HepG2 (cell line): ENCODE results near the gene ZFP64. TPM values are rescaled to one million over a fixed set of nuclear protein-coding genes. Genes with fewer than 3 reads are reported as not detected.

ENCODE experiments used
- ATAC-seq: fragments of 200-7000 bp; cut with Tn5 transposase; 3 replicates; pipeline ENCODE4 v1.9.1; 2020; ENCODE audit warnings: mild to moderate bottlenecking, moderate library complexity
- BruUV-seq: library from RNA; stranded (reverse); fragments of 400-500 nt; replicated peaks from 2 replicates; lab custom pipeline; 2021; lab: Mats Ljungman, UMichigan
- CTCF ChIA-PET: fragments of 300-600 bp; formaldehyde crosslinking; extraction: SDS; loops from one replicate; lab custom pipeline; 2021; ENCODE audit warnings: low total read pairs, inconsistent platforms, low intra/inter-chr PET ratio; lab: Yijun Ruan, JAX
- POLR2A ChIA-PET: fragments of 350-600 bp; sonication (Branson Sonifier 250); formaldehyde crosslinking; loops from one replicate; lab custom pipeline; 2020; ENCODE audit warnings: antibody characterized with exemption, inconsistent platforms; lab: Yijun Ruan, JAX
- DNase-seq: peaks from one replicate; pipeline ENCODE4 v3.0.0-alpha.2; 2015; ENCODE audit warnings: low spot score
- FAIRE-seq: peaks from 3 replicates; lab custom pipeline; 2011; peaks lifted over from hg19 to GRCh38; lab: Jason Lieb, UNC
- H2AFZ ChIP-seq: one replicate; pipeline ENCODE4 v1.6.1; 2011; ENCODE audit warnings: low read length, inconsistent platforms
- H3K27ac ChIP-seq: fragments of 300-600 bp; 3 replicates; pipeline ENCODE4 v1.8.0; 2011; ENCODE audit warnings: mixed run types, mild to moderate bottlenecking, mixed read lengths, low read length, inconsistent platforms; ENCODE audit not compliant: insufficient read depth; ENCODE audit errors: extremely low read length
- H3K27me3 ChIP-seq, 2 experiments: fragments of 200-600 bp in 1 of 2; 2 replicates in 1 of 2; 3 replicates in 1 of 2; pipeline versions ENCODE4 v1.6.0 to v1.8.0; 2011; ENCODE audit warnings: low read length in 2 of 2, mild to moderate bottlenecking in 2 of 2, moderate library complexity in 2 of 2, inconsistent platforms in 1 of 2; ENCODE audit not compliant: insufficient read depth in 2 of 2, control insufficient read depth in 1 of 2
- H3K36me3 ChIP-seq, 2 experiments: fragments of 200-600 bp in 1 of 2; replicated peaks in 1 of 2; 2 replicates in 1 of 2; 3 replicates in 1 of 2; pipeline versions ENCODE4 v1.5.1 to v1.8.0; 2011; ENCODE audit warnings: low read length in 2 of 2, inconsistent platforms in 1 of 2; ENCODE audit not compliant: insufficient read depth in 2 of 2, control insufficient read depth in 1 of 2
- H3K4me1 ChIP-seq: 2 replicates; pipeline ENCODE4 v1.5.1; 2012; ENCODE audit warnings: low read length, inconsistent platforms; ENCODE audit not compliant: insufficient read depth
- H3K4me2 ChIP-seq: 2 replicates; pipeline ENCODE4 v1.6.0; 2011; ENCODE audit warnings: low read depth, low read length, inconsistent platforms
- H3K4me3 ChIP-seq, 3 experiments: fragments of 200-600 bp in 1 of 3; sonication (generic), shearing (Covaris generic) in 1 of 3; replicated peaks in 1 of 3; 2 replicates each; pipeline ENCODE4 v1.5.1; 2011 to 2016; ENCODE audit warnings: low read length in 3 of 3, inconsistent platforms in 2 of 3, low read depth in 2 of 3, mild to moderate bottlenecking in 2 of 3, control low read depth in 1 of 3, mixed read lengths in 1 of 3; ENCODE audit not compliant: insufficient read depth in 1 of 3
- H3K79me2 ChIP-seq: one replicate; pipeline ENCODE4 v1.6.1; 2011; ENCODE audit warnings: low read length, inconsistent platforms; ENCODE audit not compliant: insufficient read depth
- H3K9ac ChIP-seq: 2 replicates; pipeline ENCODE4 v1.6.0; 2011; ENCODE audit warnings: mild to moderate bottlenecking, low read depth, low read length, inconsistent platforms; ENCODE audit not compliant: insufficient read depth
- H3K9me3 ChIP-seq: 2 replicates; pipeline ENCODE4 v1.5.1; 2012; ENCODE audit warnings: mild to moderate bottlenecking, low read length
- H4K20me1 ChIP-seq: 2 replicates; pipeline ENCODE4 v1.6.0; 2011; ENCODE audit warnings: inconsistent platforms, mild to moderate bottlenecking, low read length, moderate library complexity; ENCODE audit not compliant: insufficient read depth
- CEBPB ChIP-seq: IDR thresholded peaks from 2 replicates; pipeline ENCODE4 v1.6.1; 2011; ENCODE audit warnings: low read depth, low read length, improper control_type of control experiment, borderline replicate concordance
- EED ChIP-seq: sonication (generic); formaldehyde crosslinking; IDR thresholded peaks from 2 replicates; pipeline ENCODE4 v1.5.0; 2020; ENCODE audit warnings: mild to moderate bottlenecking, missing genetic modification reagents
- PRDM4 ChIP-seq: sonication (generic); formaldehyde crosslinking; IDR thresholded peaks from 2 replicates; pipeline ENCODE4 v1.9.0; 2021; ENCODE audit warnings: missing genetic modification reagents, borderline replicate concordance
- THAP7 ChIP-seq: sonication (generic); formaldehyde crosslinking; IDR thresholded peaks from 2 replicates; pipeline ENCODE4 v1.8.1; 2023; ENCODE audit warnings: mild to moderate bottlenecking, missing genetic modification reagents
- ZNF574 ChIP-seq: sonication (generic); formaldehyde crosslinking; IDR thresholded peaks from 2 replicates; pipeline ENCODE4 v1.4.0; 2020; ENCODE audit warnings: missing genetic modification reagents
- WGBS: methylation state at CpG from one replicate; pipeline ENCODE4 v1.1.6; 2017; ENCODE audit warnings: low lambda C conversion rate; 5-methylcytosine and 5-hydroxymethylcytosine counted together
- in situ Hi-C: cut with HindIII; loops from 2 replicates; pipeline ENCODE4 v1.10.0; 2017; ENCODE audit warnings: low pct_unique_long_range_greater_than_20kb; ENCODE audit not compliant: extremely low pct_ligation_motif_present
- intact Hi-C: fragments of 100-400 bp; cut with micrococcal nuclease; formaldehyde crosslinking; loops from one replicate; pipeline ENCODE4 v1.10.0; 2022; ENCODE audit not compliant: unreplicated experiment
- polyA plus RNA-seq, 8 experiments: library from polyadenylated mRNA; depleted of rRNA in 3 of 8; stranded (reverse) in 7 of 8; unstranded in 1 of 8; fragments of >200 nt; fragmentation: Illumina TruSeq in 4 of 8; extraction: Trizol in 4 of 8; gene quantifications; 2 replicates each; pipeline versions ENCODE4 v1.2.1 to v1.2.3, GENCODE V29; 2011 to 2016; ENCODE audit warnings: low read depth in 4 of 8, missing spikeins in 1 of 8, mixed read lengths in 1 of 8; ENCODE audit not compliant: insufficient read depth in 1 of 8
- total RNA-seq, 5 experiments: library from RNA; depleted of rRNA; stranded (reverse); fragments of >200 nt; fragmentation: Illumina TruSeq; extraction: Trizol; gene quantifications; 2 replicates each; pipeline ENCODE4 v1.2.3, GENCODE V29; 2016; ENCODE audit warnings: low read depth in 1 of 5

ZFP64 gene
- total and polyA plus RNA-seq, 2 of the 13 experiments (the other 11 are each of a cell fraction or from before 2014, with no cell fraction given) = 12.0 to 24.3 TPM

- Histone ChIP-seq H4K20me1 (no peaks in the 10 kb centered on the region), H3K4me1 (peaks cover 49% of the 10 kb centered on the region), H3K36me3 (no peaks in the 10 kb centered on the region), H3K9me3 (peaks cover 9% of the 10 kb centered on the region), H3K27me3 (no peaks in the 10 kb centered on the region), H3K4me2 (no peak overlapping the region), H3K4me3 (no peak overlapping the region), H3K9ac (no peak overlapping the region), H2AFZ (no peak overlapping the region), H3K79me2 (no peaks in the 10 kb centered on the region), H3K27ac (no peak overlapping the region)
- POLR2A ChIA-PET = interaction anchor here (1.4 kb wide), 1 partner anchor 43 kb away, joined by 4 read pairs; the partner anchor contains the start of gene ZFP64
- ATAC-seq (no peak), DNase-seq (no peak), FAIRE-seq (no peak)
- no peak for TF ChIP-seq ZNF574 (CRISPR knock-in tag)
- TF ChIP-seq PRDM4 (CRISPR knock-in tag) = no peak
- 0 out of 2 replicates have a peak, but pooled peaks have one; percentile 21 for TF ChIP-seq THAP7 (CRISPR knock-in tag)
- TF ChIP-seq CEBPB = peak; percentile 56
- peak; percentile 50; the same call in 1 of the 2 replicates for TF ChIP-seq EED (CRISPR knock-in tag)
- intact Hi-C loops = no loop called here
- CTCF ChIA-PET = no interaction called here
- WGBS = 86% methylated on average over 4 of the region's 4 CpGs
- no TSS peak for BruUV-seq
- in situ Hi-C loops = no loop called here
These were observed 43.5 kb upstream of the ZFP64 start for GRCh38 chr20:52235129-52235528.
